ENCODE measurements around the gene MYH15.

Gene MYH15

GRCh38 chr3:108410531-108410984, 99.8 kb downstream of the MYH15 start:
- DNase-seq = no peak

GRCh38 chr3:108409800-108410178, 100.6 kb downstream of the MYH15 start:
- DNase-seq = no peak

GRCh38 chr3:108408883-108409799, 101.3 kb downstream of the MYH15 start:
- no peak for DNase-seq

GRCh38 chr3:108407886-108408285, 102.5 kb downstream of the MYH15 start:
- no peak for DNase-seq

GRCh38 chr3:108406661-108407206, 103.7 kb downstream of the MYH15 start:
- DNase-seq = no peak

- no peak for DNase-seq
Observed at GRCh38 chr3:108406063-108406660, 104.2 kb downstream of the MYH15 start.

GRCh38 chr3:108404368-108404767, 106.0 kb downstream of the MYH15 start:
- no peak for DNase-seq

GRCh38 chr3:108403686-108404345, 106.6 kb downstream of the MYH15 start:
- DNase-seq = no peak

- DNase-seq = no peak
Observed at GRCh38 chr3:108403198-108403597, 107.2 kb downstream of the MYH15 start.

GRCh38 chr3:108401836-108402235, 108.6 kb downstream of the MYH15 start:
- DNase-seq = no peak

GRCh38 chr3:108398510-108398909, 111.9 kb downstream of the MYH15 start:
- no peak for DNase-seq

GRCh38 chr3:108396336-108396735, 114.1 kb downstream of the MYH15 start:
- no peak for DNase-seq

GRCh38 chr3:108394563-108394962, 115.8 kb downstream of the MYH15 start:
- no peak for DNase-seq

GRCh38 chr3:108394016-108394415, 116.4 kb downstream of the MYH15 start:
- DNase-seq = no peak

- DNase-seq = no peak
Observed at GRCh38 chr3:108393128-108393900, 117.1 kb downstream of the MYH15 start.

- no peak for DNase-seq
Observed at GRCh38 chr3:108391917-108392593, 118.3 kb downstream of the MYH15 start.

GRCh38 chr3:108389372-108389771, 121.0 kb downstream of the MYH15 start:
- no peak for DNase-seq

GRCh38 chr3:108388136-108389132, 122.0 kb downstream of the MYH15 start:
- DNase-seq = no peak

GRCh38 chr3:108387063-108387462, 123.3 kb downstream of the MYH15 start:
- no peak for DNase-seq

- DNase-seq = no peak
Observed at GRCh38 chr3:108383306-108383705, 127.1 kb downstream of the MYH15 start.

Measured in activated T-cell treated with anti-CD3 and anti-CD28 coated beads for 4 hours (primary cell).